Gastroesophageal sphincter (tissue), 4 donors: Measurements from ENCODE around the gene IL21. TPM values are rescaled to one million over a fixed set of nuclear protein-coding genes. Genes with fewer than 3 reads are reported as not detected.

Experiments
- ATAC-seq: fragments of 150-250 bp; one replicate; pipeline ENCODE4 v1.9.1; 2016; ENCODE audit warnings: mild to moderate bottlenecking, moderate library complexity
- H3K27ac ChIP-seq, 4 donors: fragments of 200-600 bp; sonication (generic) in 3 of 4; 1 replicate in 3 of 4; 2 replicates in 1 of 4; pipeline ENCODE4 v1.5.1; 2016 to 2019
- H3K27me3 ChIP-seq: fragments of 200-600 bp; sonication (generic); one replicate; pipeline ENCODE4 v1.5.1; 2019
- H3K36me3 ChIP-seq, 2 donors: fragments of 200-600 bp; sonication (generic); one replicate each; pipeline ENCODE4 v1.5.1; 2019; ENCODE audit warnings: control low read depth in 1 of 2
- H3K4me1 ChIP-seq, 3 donors: fragments of 200-600 bp; sonication (generic); 1 replicate in 2 of 3; 2 replicates in 1 of 3; pipeline ENCODE4 v1.5.1; 2016 to 2019; ENCODE audit warnings: control low read depth in 2 of 3
- H3K4me3 ChIP-seq, 2 donors: fragments of 200-600 bp; sonication (generic); one replicate each; pipeline ENCODE4 v1.5.1; 2019; ENCODE audit warnings: mild to moderate bottlenecking in 1 of 2, moderate library complexity in 1 of 2
- H3K9me3 ChIP-seq, 3 donors: fragments of 200-600 bp; sonication (generic); one replicate each; pipeline ENCODE4 v1.5.1; 2017 to 2019; ENCODE audit warnings: control low read depth in 2 of 3
- CTCF ChIP-seq, 4 experiments: fragments of 200-600 bp in 2 of 4; fragments of 450-650 bp in 2 of 4; sonication (generic) in 1 of 4; IDR thresholded peaks; one replicate each; pipeline ENCODE4 v1.5.1; 2017 to 2019; ENCODE audit warnings: antibody characterized with exemption in 4 of 4, mild to moderate bottlenecking in 2 of 4, moderate library complexity in 2 of 4
- EP300 ChIP-seq: sonication (generic); formaldehyde crosslinking; IDR thresholded peaks from one replicate; pipeline ENCODE4 v1.6.1; 2017; ENCODE audit warnings: antibody characterized with exemption, mild to moderate bottlenecking
- POLR2A ChIP-seq, 2 donors: fragments of 450-650 bp; IDR thresholded peaks; one replicate each; pipeline ENCODE4 v1.6.1; 2017; ENCODE audit warnings: antibody characterized with exemption in 2 of 2, mild to moderate bottlenecking in 2 of 2, moderate library complexity in 1 of 2
- POLR2AphosphoS5 ChIP-seq: sonication (generic); formaldehyde crosslinking; IDR thresholded peaks from one replicate; pipeline ENCODE4 v1.6.1; 2017; ENCODE audit warnings: antibody characterized with exemption
- WGBS, 2 donors: methylation state at CpG; one replicate each; pipeline ENCODE4 v1.1.5; 2018; ENCODE audit warnings: low coverage in 1 of 2; 5-methylcytosine and 5-hydroxymethylcytosine counted together
- total RNA-seq, 4 donors: library from RNA; depleted of rRNA; stranded (reverse); fragments of >200 nt; gene quantifications; one replicate each; pipeline ENCODE4 v1.1.0, GENCODE V29; 2016

Gene IL21
- total RNA-seq, 4 donors from 2014 or later = 0.12 TPM; not detected in 3

GRCh38 chr4:122647656-122648055 lies 26.8 kb upstream of the IL21 start:
- TF ChIP-seq EP300 = no peak
- no peak for TF ChIP-seq POLR2A (IDR thresholded peaks at IDR 0.05)
- no peak for TF ChIP-seq POLR2AphosphoS5
- TF ChIP-seq CTCF (IDR thresholded peaks at IDR 0.05) = no peak
- Histone ChIP-seq H3K9me3 (no peaks in the 10 kb centered on the region), H3K27me3 (no peaks in the 10 kb centered on the region), H3K27ac (no peak overlapping the region), H3K4me3 (no peak overlapping the region), H3K36me3 (no peaks in the 10 kb centered on the region), H3K4me1 (no peaks in the 10 kb centered on the region)
- WGBS, 2 donors = 51 to 71% methylated on average over 3 of the region's 3 CpGs
- ATAC-seq = no peak

GRCh38 chr4:122643257-122643656 lies 22.4 kb upstream of the IL21 start:
- Histone ChIP-seq H3K36me3 (no peaks in the 10 kb centered on the region), H3K27me3 (no peaks in the 10 kb centered on the region), H3K4me3 (no peak overlapping the region), H3K27ac (no peak overlapping the region), H3K4me1 (no peaks in the 10 kb centered on the region), H3K9me3 (no peaks in the 10 kb centered on the region)
- WGBS, 2 donors = 88 to 92% methylated on average over 1 to 2 of the region's 2 CpGs
- TF ChIP-seq POLR2A (IDR thresholded peaks at IDR 0.05) = no peak
- no peak for TF ChIP-seq POLR2AphosphoS5
- no peak for TF ChIP-seq CTCF (IDR thresholded peaks at IDR 0.05)
- no peak for TF ChIP-seq EP300
- ATAC-seq = no peak

GRCh38 chr4:122639181-122639580 lies 18.3 kb upstream of the IL21 start:
- TF ChIP-seq POLR2A (IDR thresholded peaks at IDR 0.05) (no peak), POLR2AphosphoS5 (no peak), CTCF (IDR thresholded peaks at IDR 0.05) (no peak), EP300 (no peak)
- no peaks in the 10 kb centered on the region for H3K27me3 ChIP-seq
- WGBS, 2 donors = 83% methylated on average over 2 of the region's 3 CpGs
- no peak overlapping the region for H3K27ac ChIP-seq
- H3K9me3 ChIP-seq = no peaks in the 10 kb centered on the region
- H3K4me1 ChIP-seq = no peaks in the 10 kb centered on the region
- no peaks in the 10 kb centered on the region for H3K36me3 ChIP-seq
- no peak for ATAC-seq
- H3K4me3 ChIP-seq = no peak overlapping the region

- Histone ChIP-seq H3K4me3 (no peak overlapping the region), H3K27me3 (no peaks in the 10 kb centered on the region), H3K36me3 (no peaks in the 10 kb centered on the region), H3K27ac (no peak overlapping the region), H3K9me3 (no peaks in the 10 kb centered on the region), H3K4me1 (no peaks in the 10 kb centered on the region)
- ATAC-seq = no peak
- 69% methylated on average over 3 of the region's 3 CpGs for WGBS, 2 donors
- TF ChIP-seq CTCF (IDR thresholded peaks at IDR 0.05) (no peak), POLR2A (IDR thresholded peaks at IDR 0.05) (no peak), POLR2AphosphoS5 (no peak), EP300 (no peak)
These were observed 15.8 kb upstream of the IL21 start for GRCh38 chr4:122636697-122637096.

- 56 to 76% methylated on average over 3 of the region's 3 CpGs for WGBS, 2 donors
- no peaks in the 10 kb centered on the region for H3K27me3 ChIP-seq
- no peaks in the 10 kb centered on the region for H3K9me3 ChIP-seq
- no peak overlapping the region for H3K27ac ChIP-seq
- no peaks in the 10 kb centered on the region for H3K36me3 ChIP-seq
- TF ChIP-seq EP300 (no peak), POLR2AphosphoS5 (no peak), POLR2A (IDR thresholded peaks at IDR 0.05) (no peak), CTCF (IDR thresholded peaks at IDR 0.05) (no peak)
- ATAC-seq = no peak
- H3K4me1 ChIP-seq = no peaks in the 10 kb centered on the region
- H3K4me3 ChIP-seq = no peak overlapping the region
These were observed 14.3 kb upstream of the IL21 start for GRCh38 chr4:122635205-122635604.
